ENCODE results near the gene CCDC183. TPM values are rescaled to one million over a fixed set of nuclear protein-coding genes. Genes with fewer than 3 reads are reported as not detected.

Gene CCDC183
- total RNA-seq, 1 donor from 2014 or later: 0.84 TPM

DNA sequence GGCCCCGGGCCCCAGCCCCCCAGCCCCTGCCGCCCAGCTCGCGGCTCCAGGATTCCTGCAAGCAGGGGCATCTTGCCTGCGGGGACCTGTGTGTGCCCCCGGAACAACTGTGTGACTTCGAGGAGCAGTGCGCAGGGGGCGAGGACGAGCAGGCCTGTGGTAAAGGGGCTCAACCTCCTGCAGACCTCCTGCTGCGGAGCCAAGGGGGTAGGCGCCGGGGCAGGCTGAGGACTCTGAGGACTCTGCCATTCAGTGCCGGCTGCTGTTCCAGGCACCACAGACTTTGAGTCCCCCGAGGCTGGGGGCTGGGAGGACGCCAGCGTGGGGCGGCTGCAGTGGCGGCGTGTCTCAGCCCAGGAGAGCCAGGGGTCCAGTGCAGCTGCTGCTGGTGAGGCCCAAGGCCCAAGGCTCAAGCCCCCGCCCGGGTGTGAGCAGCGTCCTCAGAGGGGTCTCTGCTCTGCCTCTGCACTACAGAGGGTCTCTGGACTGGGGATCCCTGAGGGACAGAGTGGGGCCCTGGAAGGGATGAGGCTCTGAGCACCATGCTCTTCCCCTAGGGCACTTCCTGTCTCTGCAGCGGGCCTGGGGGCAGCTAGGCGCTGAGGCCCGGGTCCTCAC lies 59.4 kb downstream of the CCDC183 start:
- H3K27me3 Mint-ChIP-seq (ENCODE audit: low read depth, unreplicated experiment): no peaks in the 10 kb centered on the region

DNA sequence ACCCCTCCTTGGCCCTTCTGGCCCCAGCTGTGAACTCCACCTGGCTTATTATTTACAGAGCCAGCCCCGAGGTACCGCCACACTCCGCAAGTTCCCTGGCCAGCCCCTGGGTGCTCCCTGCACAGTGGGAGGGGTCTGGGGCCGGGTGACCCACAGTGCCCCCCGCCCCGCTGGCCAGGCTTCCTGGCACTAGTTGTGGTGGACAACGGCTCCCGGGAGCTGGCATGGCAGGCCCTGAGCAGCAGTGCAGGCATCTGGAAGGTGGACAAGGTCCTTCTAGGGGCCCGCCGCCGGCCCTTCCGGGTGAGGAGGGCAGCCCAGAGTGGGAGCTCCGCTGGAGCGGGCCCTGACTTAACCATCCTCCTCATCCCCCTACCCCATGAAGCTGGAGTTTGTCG lies 59.9 kb downstream of the CCDC183 start:
- Histone ChIP-seq H3K27ac (ENCODE audit: low read depth, low read length) (no peak overlapping the region), H3K27me3 (ENCODE audit: insufficient read depth, low read length) (no peaks in the 10 kb centered on the region), H3K9me3 (ENCODE audit: insufficient read depth, low read depth, low read length) (no peaks in the 10 kb centered on the region), H4K20me1 (ENCODE audit: insufficient read depth, low read length) (peaks cover 15% of the 10 kb centered on the region), H3K4me2 (ENCODE audit: low read length) (no peak overlapping the region), H3K36me3 (ENCODE audit: insufficient read depth, low read length) (no peaks in the 10 kb centered on the region), H3K4me1 (ENCODE audit: insufficient read depth, low read length) (peaks cover 6% of the 10 kb centered on the region), H3K4me3 (ENCODE audit: insufficient read depth, low read depth, low read length) (no peak overlapping the region), H2AFZ (ENCODE audit: low read depth, low read length) (no peak overlapping the region), H3K79me2 (ENCODE audit: insufficient read depth, low read length) (no peaks in the 10 kb centered on the region), H3K9ac (ENCODE audit: low read length) (no peak overlapping the region)
- Mint-ChIP-seq H3K9me3 (ENCODE audit: unreplicated experiment) (no peaks in the 10 kb centered on the region), H3K36me3 (ENCODE audit: low read depth, unreplicated experiment) (no peaks in the 10 kb centered on the region), H3K4me3 (ENCODE audit: unreplicated experiment) (no peak overlapping the region), H3K27ac (ENCODE audit: unreplicated experiment) (no peak overlapping the region), H3K4me1 (ENCODE audit: low read depth, unreplicated experiment) (peaks cover 2% of the 10 kb centered on the region), H3K27me3 (ENCODE audit: low read depth, unreplicated experiment) (no peaks in the 10 kb centered on the region)
- DNase-seq (ENCODE audit: low read depth) (no peak), FAIRE-seq (no peak)
- TF ChIP-seq, protein P1, sequence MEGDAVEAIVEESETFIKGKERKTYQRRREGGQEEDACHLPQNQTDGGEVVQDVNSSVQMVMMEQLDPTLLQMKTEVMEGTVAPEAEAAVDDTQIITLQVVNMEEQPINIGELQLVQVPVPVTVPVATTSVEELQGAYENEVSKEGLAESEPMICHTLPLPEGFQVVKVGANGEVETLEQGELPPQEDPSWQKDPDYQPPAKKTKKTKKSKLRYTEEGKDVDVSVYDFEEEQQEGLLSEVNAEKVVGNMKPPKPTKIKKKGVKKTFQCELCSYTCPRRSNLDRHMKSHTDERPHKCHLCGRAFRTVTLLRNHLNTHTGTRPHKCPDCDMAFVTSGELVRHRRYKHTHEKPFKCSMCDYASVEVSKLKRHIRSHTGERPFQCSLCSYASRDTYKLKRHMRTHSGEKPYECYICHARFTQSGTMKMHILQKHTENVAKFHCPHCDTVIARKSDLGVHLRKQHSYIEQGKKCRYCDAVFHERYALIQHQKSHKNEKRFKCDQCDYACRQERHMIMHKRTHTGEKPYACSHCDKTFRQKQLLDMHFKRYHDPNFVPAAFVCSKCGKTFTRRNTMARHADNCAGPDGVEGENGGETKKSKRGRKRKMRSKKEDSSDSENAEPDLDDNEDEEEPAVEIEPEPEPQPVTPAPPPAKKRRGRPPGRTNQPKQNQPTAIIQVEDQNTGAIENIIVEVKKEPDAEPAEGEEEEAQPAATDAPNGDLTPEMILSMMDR (IDR thresholded peaks at IDR 0.05; ENCODE audit: insufficient read depth, low read depth, low read length): no peak
- TF ChIP-seq EZH2 (IDR thresholded peaks at IDR 0.05; ENCODE audit: insufficient read depth, low read length): no peak

More for the DNA sequence above, 59.4 kb downstream of the CCDC183 start:
- TF ChIP-seq, protein P1 (IDR thresholded peaks at IDR 0.05; ENCODE audit: insufficient read depth, low read depth, low read length): no peak
- TF ChIP-seq EZH2 (IDR thresholded peaks at IDR 0.05; ENCODE audit: insufficient read depth, low read length): no peak
- Histone ChIP-seq H3K4me1 (ENCODE audit: insufficient read depth, low read length) (peaks cover 6% of the 10 kb centered on the region), H3K36me3 (ENCODE audit: insufficient read depth, low read length) (no peaks in the 10 kb centered on the region), H3K79me2 (ENCODE audit: insufficient read depth, low read length) (peaks cover under 1% of the 10 kb centered on the region), H3K4me2 (ENCODE audit: low read length) (no peak overlapping the region), H3K27me3 (ENCODE audit: insufficient read depth, low read length) (no peaks in the 10 kb centered on the region), H3K4me3 (ENCODE audit: insufficient read depth, low read depth, low read length) (no peak overlapping the region), H3K9me3 (ENCODE audit: insufficient read depth, low read depth, low read length) (no peaks in the 10 kb centered on the region), H3K9ac (ENCODE audit: low read length) (no peak overlapping the region), H2AFZ (ENCODE audit: low read depth, low read length) (no peak overlapping the region), H4K20me1 (ENCODE audit: insufficient read depth, low read length) (peaks cover 17% of the 10 kb centered on the region), H3K27ac (ENCODE audit: low read depth, low read length) (no peak overlapping the region)
- H3K4me3 Mint-ChIP-seq (ENCODE audit: unreplicated experiment): no peak overlapping the region
- peaks cover 2% of the 10 kb centered on the region for H3K4me1 Mint-ChIP-seq (ENCODE audit: low read depth, unreplicated experiment)
- FAIRE-seq: no peak
- H3K9me3 Mint-ChIP-seq (ENCODE audit: unreplicated experiment): no peaks in the 10 kb centered on the region
- no peak for DNase-seq (ENCODE audit: low read depth)
- no peak overlapping the region for H3K27ac Mint-ChIP-seq (ENCODE audit: unreplicated experiment)
- no peaks in the 10 kb centered on the region for H3K36me3 Mint-ChIP-seq (ENCODE audit: low read depth, unreplicated experiment)

DNA sequence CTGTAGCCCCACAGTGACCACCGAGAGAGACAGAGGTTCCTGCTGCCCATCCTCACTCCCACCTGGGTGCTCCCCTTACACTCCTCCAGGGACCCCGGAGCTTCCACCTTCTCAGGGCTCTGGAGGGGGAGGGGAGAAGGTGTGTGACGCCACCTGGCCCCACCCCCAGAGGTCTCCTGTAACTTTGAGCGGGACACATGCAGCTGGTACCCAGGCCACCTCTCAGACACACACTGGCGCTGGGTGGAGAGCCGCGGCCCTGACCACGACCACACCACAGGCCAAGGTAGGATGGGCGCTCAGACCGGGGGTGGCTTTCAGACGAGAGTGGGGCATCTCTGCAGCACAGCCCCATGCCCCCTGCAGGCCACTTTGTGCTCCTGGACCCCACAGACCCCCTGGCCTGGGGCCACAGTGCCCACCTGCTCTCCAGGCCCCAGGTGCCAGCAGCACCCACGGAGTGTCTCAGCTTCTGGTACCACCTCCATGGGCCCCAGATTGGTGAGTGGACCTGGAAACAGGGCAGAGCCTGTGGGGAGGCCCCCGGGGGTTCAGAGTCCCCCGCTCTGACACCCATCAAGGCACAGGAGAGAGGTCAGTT lies 60.5 kb downstream of the CCDC183 start:
- Histone ChIP-seq H3K4me3 (ENCODE audit: insufficient read depth, low read depth, low read length) (no peak overlapping the region), H2AFZ (ENCODE audit: low read depth, low read length) (no peak overlapping the region), H4K20me1 (ENCODE audit: insufficient read depth, low read length) (peaks cover 21% of the 10 kb centered on the region), H3K4me2 (ENCODE audit: low read length) (no peak overlapping the region), H3K36me3 (ENCODE audit: insufficient read depth, low read length) (no peaks in the 10 kb centered on the region), H3K27ac (ENCODE audit: low read depth, low read length) (no peak overlapping the region), H3K27me3 (ENCODE audit: insufficient read depth, low read length) (no peaks in the 10 kb centered on the region), H3K9ac (ENCODE audit: low read length) (no peak overlapping the region), H3K79me2 (ENCODE audit: insufficient read depth, low read length) (no peaks in the 10 kb centered on the region), H3K9me3 (ENCODE audit: insufficient read depth, low read depth, low read length) (no peaks in the 10 kb centered on the region), H3K4me1 (ENCODE audit: insufficient read depth, low read length) (peaks cover 6% of the 10 kb centered on the region)
- H3K27ac Mint-ChIP-seq (ENCODE audit: unreplicated experiment): no peak overlapping the region
- peaks cover 2% of the 10 kb centered on the region for H3K4me1 Mint-ChIP-seq (ENCODE audit: low read depth, unreplicated experiment)
- no peaks in the 10 kb centered on the region for H3K27me3 Mint-ChIP-seq (ENCODE audit: low read depth, unreplicated experiment)
- TF ChIP-seq EZH2 (IDR thresholded peaks at IDR 0.05; ENCODE audit: insufficient read depth, low read length): no peak
- TF ChIP-seq, protein P1 (IDR thresholded peaks at IDR 0.05; ENCODE audit: insufficient read depth, low read depth, low read length): no peak
- no peak for FAIRE-seq
- no peaks in the 10 kb centered on the region for H3K9me3 Mint-ChIP-seq (ENCODE audit: unreplicated experiment)
- DNase-seq (ENCODE audit: low read depth): no peak
- no peaks in the 10 kb centered on the region for H3K36me3 Mint-ChIP-seq (ENCODE audit: low read depth, unreplicated experiment)
- H3K4me3 Mint-ChIP-seq (ENCODE audit: unreplicated experiment): no peak overlapping the region

Measured in astrocyte (in vitro differentiated cells and primary cell).